ENCODE measurements around the gene PAXX. TPM values are rescaled to one million over a fixed set of nuclear protein-coding genes. Genes with fewer than 3 reads are reported as not detected.

PAXX gene
- total and polyA plus RNA-seq, 12 donors, result 12.7 to 131 (median 17.1) TPM

DNA sequence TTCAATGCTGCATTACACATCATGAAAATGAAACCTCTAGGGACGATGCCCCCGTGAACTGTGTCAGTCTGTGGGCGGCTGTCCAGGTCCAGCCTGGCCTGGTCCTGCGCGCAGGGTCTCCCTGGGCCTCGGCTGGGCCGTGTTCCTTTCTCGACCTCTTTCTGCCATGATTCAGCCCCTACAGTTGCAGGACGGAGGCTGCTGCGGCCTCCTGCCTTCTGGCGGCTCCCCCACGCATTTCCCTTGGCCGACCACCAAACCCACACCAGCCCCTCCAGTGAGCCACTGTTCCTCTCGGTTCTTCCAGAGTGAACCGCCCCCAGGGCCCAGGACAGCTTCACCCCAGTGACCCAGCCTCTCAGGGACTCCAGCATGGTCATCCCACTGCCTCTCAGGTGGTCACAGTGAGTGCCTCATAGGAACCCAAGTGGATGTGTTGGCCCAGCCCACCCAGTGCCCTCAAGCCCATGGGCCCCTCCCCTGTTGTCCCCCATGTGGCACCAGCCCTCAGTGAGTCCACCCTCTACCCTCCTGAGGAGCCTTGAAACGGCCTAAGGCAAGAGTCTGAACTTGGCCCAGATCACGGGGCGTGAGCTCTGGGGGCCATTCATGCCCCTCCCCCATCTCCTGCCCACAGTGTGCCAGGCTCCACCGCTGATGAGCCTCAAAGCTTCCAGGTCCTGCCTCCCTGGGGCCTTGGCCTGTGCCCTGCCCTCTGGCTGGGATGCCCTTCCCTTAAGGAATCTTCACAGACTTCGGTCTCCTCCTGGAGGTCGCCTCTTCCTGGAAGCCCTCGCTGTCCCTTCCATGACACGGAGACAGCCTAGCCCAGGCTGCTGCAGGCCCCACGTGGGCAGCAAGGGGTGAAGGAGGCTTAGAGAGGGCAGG, 14.1 kb downstream of the PAXX start:
- Histone ChIP-seq H3K4me3 (no peak overlapping the region), H3K9me3 (peaks cover 0 to 13% (median 0%) of the 10 kb centered on the region in 11 donors), H3K4me1 (peaks cover 0 to 8% (median 0%) of the 10 kb centered on the region in 9 donors), H3K36me3 (peaks cover 0 to 28% (median 1%) of the 10 kb centered on the region in 9 donors), H3K27me3 (no peaks in the 10 kb centered on the region), H3K27ac (no peak overlapping the region)
- ATAC-seq (peak in 4 of 8 donors; percentile 22 to 30 (median 28)), DNase-seq (no peak)
- intact Hi-C loops (cut with DNase I), result no loop called here
- TF ChIP-seq CTCF (IDR thresholded peaks at IDR 0.05), result no peak
- WGBS, 2 donors, result 71% methylated on average over 24 of the region's 24 CpGs

DNA sequence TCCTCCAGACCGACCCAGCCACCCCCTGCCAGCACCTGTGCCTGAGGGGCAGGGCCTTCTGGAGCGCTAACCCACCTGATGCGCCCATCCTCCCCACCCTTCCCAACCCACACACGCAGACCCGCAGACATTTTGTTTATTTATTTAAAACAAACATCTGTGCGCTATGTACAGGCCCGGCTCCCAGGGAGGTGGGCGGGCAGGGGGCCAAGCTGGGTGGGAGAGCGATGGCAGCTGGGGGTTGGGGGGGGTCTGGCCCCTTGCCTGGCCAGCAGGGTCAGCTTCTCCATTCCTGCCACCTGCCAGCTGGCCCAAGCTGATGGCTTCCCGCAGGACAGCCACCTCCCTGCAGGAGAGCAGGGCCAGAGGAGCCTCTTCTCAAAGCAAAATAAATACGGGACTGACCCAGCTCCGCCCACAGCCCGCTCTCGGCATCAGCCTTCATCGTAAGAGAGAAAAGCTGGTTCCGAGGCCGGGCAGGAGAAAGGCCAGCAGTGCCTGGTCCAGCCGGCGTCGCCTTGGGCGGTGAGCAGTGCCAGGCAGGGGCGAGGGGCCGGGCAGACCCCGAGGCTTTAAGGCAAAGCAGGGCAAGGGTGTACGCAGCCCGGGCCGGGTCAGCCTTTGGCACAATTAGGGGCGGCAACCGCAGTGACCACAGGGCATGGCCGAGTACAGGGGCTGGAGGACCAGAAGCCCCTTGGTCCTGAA, 15.0 kb downstream of the PAXX start:
- intact Hi-C loops (cut with DNase I), result no loop called here
- H3K27me3 ChIP-seq, result no peaks in the 10 kb centered on the region
- peaks cover 0 to 8% (median 0%) of the 10 kb centered on the region in 9 donors for H3K4me1 ChIP-seq
- peaks cover 0 to 13% (median 0%) of the 10 kb centered on the region in 11 donors for H3K9me3 ChIP-seq
- ATAC-seq, result peak in 2 of 8 donors; percentile 18 to 36
- DNase-seq, result no peak
- WGBS, 2 donors, result 84 to 85% methylated on average over 28 to 30 of the region's 30 CpGs
- H3K36me3 ChIP-seq, result peaks cover 0 to 37% (median 10%) of the 10 kb centered on the region in 9 donors
- no peak overlapping the region for H3K27ac ChIP-seq
- no peak for TF ChIP-seq CTCF (IDR thresholded peaks at IDR 0.05)
- no peak overlapping the region for H3K4me3 ChIP-seq

DNA sequence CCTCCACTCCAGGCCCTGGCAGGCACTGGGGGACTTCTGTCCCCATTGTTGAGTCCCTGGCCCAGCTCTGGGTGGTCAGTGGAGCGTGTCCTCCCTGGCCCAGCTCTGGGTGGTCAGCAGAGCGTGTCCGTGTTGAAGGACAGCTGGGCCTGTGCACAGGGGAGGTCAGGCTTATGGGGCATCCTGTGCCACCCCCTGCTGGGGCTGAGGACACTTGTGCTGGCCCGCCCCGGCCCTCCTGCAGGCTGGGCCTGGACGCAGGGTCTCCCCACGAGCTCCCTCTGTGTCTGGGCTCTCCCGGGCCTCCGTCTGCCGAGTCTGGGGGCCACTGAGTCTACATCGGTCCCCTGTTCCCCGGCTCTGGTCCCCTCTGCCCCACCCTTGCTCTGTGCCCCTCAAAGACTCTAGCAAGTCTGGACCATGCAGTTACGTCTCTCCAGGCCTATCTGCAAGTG, 15.6 kb downstream of the PAXX start:
- peak in 3 of 8 donors; percentile 7 to 17 (median 14) for ATAC-seq
- no peak for DNase-seq
- peaks cover 0 to 43% (median 14%) of the 10 kb centered on the region in 9 donors for H3K36me3 ChIP-seq
- intact Hi-C loops (cut with DNase I), result no loop called here
- H3K4me3 ChIP-seq, result no peak overlapping the region
- peaks cover 0 to 8% (median 0%) of the 10 kb centered on the region in 9 donors for H3K4me1 ChIP-seq
- H3K27ac ChIP-seq, result no peak overlapping the region
- H3K9me3 ChIP-seq, result peaks cover 0 to 13% (median 0%) of the 10 kb centered on the region in 11 donors
- no peaks in the 10 kb centered on the region for H3K27me3 ChIP-seq
- TF ChIP-seq CTCF (IDR thresholded peaks at IDR 0.05), result no peak
- WGBS, 2 donors, result 90% methylated on average over 13 of the region's 13 CpGs

DNA sequence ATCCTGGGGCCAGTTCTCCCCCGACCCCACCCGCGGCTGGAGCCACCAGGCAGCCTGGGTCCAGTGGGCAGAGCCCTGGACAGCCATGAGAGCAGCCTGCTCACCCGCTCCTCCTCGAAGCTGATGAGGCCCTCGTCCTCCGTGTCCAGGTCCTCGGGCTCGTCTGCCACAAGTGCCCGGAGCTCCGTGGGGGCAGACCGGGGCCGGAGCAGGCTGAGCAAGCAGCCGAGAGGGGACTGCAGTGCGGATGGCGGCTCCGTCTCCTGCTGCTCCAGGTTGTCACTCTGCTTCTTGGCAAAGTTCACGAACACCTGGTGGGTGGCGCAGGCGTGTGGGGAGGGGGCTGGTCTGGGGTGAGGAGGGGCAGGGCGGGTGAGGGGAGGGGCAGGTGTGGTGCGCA, 16.1 kb downstream of the PAXX start:
- Histone ChIP-seq H3K27ac (no peak overlapping the region), H3K4me3 (no peak overlapping the region), H3K36me3 (peaks cover 0 to 47% (median 14%) of the 10 kb centered on the region in 9 donors), H3K4me1 (peaks cover 0 to 8% (median 0%) of the 10 kb centered on the region in 9 donors), H3K27me3 (no peaks in the 10 kb centered on the region), H3K9me3 (peaks cover 0 to 13% (median 0%) of the 10 kb centered on the region in 11 donors)
- DNase-seq, result no peak
- 82 to 84% methylated on average over 20 to 22 of the region's 22 CpGs for WGBS, 2 donors
- intact Hi-C loops (cut with DNase I), result no loop called here
- TF ChIP-seq CTCF (IDR thresholded peaks at IDR 0.05), result no peak
- no peak for ATAC-seq

Measured in heart right ventricle (tissue), 16 donors.